Kidney (tissue), 14 donors: Measurements from ENCODE around the gene COL17A1. TPM values are rescaled to one million over a fixed set of nuclear protein-coding genes. Genes with fewer than 3 reads are reported as not detected.

ENCODE experiments used
- DNase-seq, 5 donors: peaks; one replicate each; pipeline ENCODE4 v3.0.0-alpha.2; 2013 to 2020
- FAIRE-seq: peaks from 2 replicates; lab custom pipeline; 2012; peaks lifted over from hg19 to GRCh38; lab: Jason Lieb, UNC
- H3K27ac ChIP-seq, 2 donors: one replicate each; pipeline ENCODE4 v1.7.0; 2013; ENCODE audit warnings: low read depth in 2 of 2, low read length in 2 of 2, inconsistent platforms in 1 of 2
- H3K27me3 ChIP-seq: one replicate; pipeline ENCODE4 v1.7.1; 2013; ENCODE audit warnings: low read length, inconsistent platforms; ENCODE audit not compliant: control insufficient read depth, insufficient read depth
- H3K36me3 ChIP-seq, 3 donors: one replicate each; pipeline versions ENCODE4 v1.7.0 to v1.7.1; 2013; ENCODE audit warnings: low read length in 3 of 3, control low read depth in 1 of 3, inconsistent platforms in 1 of 3; ENCODE audit not compliant: insufficient read depth in 3 of 3, control insufficient read depth in 2 of 3
- H3K4me1 ChIP-seq, 3 donors: one replicate each; pipeline versions ENCODE4 v1.7.0 to v1.7.1; 2013; ENCODE audit warnings: low read length in 3 of 3, inconsistent platforms in 1 of 3, low read depth in 1 of 3; ENCODE audit not compliant: control insufficient read depth in 2 of 3, insufficient read depth in 2 of 3
- H3K4me3 ChIP-seq, 3 donors: one replicate each; pipeline versions ENCODE4 v1.7.0 to v1.8.1; 2013; ENCODE audit warnings: low read length in 3 of 3, control low read depth in 1 of 3, inconsistent platforms in 1 of 3
- H3K9ac ChIP-seq, 3 donors: one replicate each; pipeline versions ENCODE4 v1.7.0 to v1.7.1; 2013; ENCODE audit warnings: low read length in 3 of 3, control low read depth in 1 of 3, inconsistent platforms in 1 of 3
- H3K9me3 ChIP-seq, 3 donors: one replicate each; pipeline versions ENCODE4 v1.7.0 to v1.7.1; 2013; ENCODE audit warnings: low read length in 3 of 3, control low read depth in 1 of 3, inconsistent platforms in 1 of 3; ENCODE audit not compliant: control insufficient read depth in 2 of 3, insufficient read depth in 1 of 3
- CTCF ChIP-seq: IDR thresholded peaks from 3 replicates; pipeline ENCODE4 v1.5.1; 2012; ENCODE audit warnings: mild to moderate bottlenecking, moderate library complexity, borderline replicate concordance; ENCODE audit not compliant: insufficient read depth; ENCODE audit errors: extremely low read depth
- intact Hi-C: fragments of 100-400 bp; cut with DNase I; formaldehyde crosslinking; loops from one replicate; pipeline ENCODE4 v1.11.1; 2022
- polyA plus RNA-seq: library from polyadenylated mRNA; stranded (reverse); fragments of 350-450 nt; fragmentation: Illumina TruSeq; extraction: RNeasy Lipid Tissue Mini Kit (QIAGEN cat#74804); gene quantifications from one replicate; pipeline ENCODE4 v1.2.3, GENCODE V29; 2014; ENCODE audit warnings: low read depth, low replicate concordance; ENCODE audit not compliant: insufficient read depth
- total RNA-seq: library from RNA; stranded (reverse); fragmentation: NEBNext Ultra II Directional; extraction: Animal tissue kit (Norgen Biotek cat#: 25700); gene quantifications from one replicate; pipeline ENCODE4 v1.2.1, GENCODE V29; 2021
- donor health status: control.
- donor health status: control.
- donor health status: control.
- donor health status: control.
- donor health status: control.
- donor health status: DM: yes; HTN: yes; CAD: no.
- donor health status: Normal renal cell carcinoma (clear cell type).

COL17A1 gene
- total and polyA plus RNA-seq, 2 donors from 2014 or later, result 0.58 to 10.8 TPM

GRCh38 chr10:104033966-104034365 is 51.7 kb downstream of the COL17A1 start:
- DNase-seq (no peak), FAIRE-seq (no peak)
- Histone ChIP-seq H3K27ac (no peak overlapping the region), H3K27me3 (no peaks in the 10 kb centered on the region), H3K9ac (no peak overlapping the region), H3K9me3 (no peaks in the 10 kb centered on the region), H3K36me3 (peaks cover 0 to 4% (median 0%) of the 10 kb centered on the region in 3 donors), H3K4me3 (no peak overlapping the region), H3K4me1 (no peaks in the 10 kb centered on the region)
- intact Hi-C loops, result no loop called here
- no peak for TF ChIP-seq CTCF

GRCh38 chr10:104033401-104033930 is 52.2 kb downstream of the COL17A1 start:
- Histone ChIP-seq H3K4me1 (no peaks in the 10 kb centered on the region), H3K9me3 (no peaks in the 10 kb centered on the region), H3K4me3 (no peak overlapping the region), H3K27me3 (no peaks in the 10 kb centered on the region), H3K36me3 (peaks cover 0 to 4% (median 0%) of the 10 kb centered on the region in 3 donors), H3K27ac (no peak overlapping the region), H3K9ac (no peak overlapping the region)
- intact Hi-C loops, result no loop called here
- FAIRE-seq (no peak), DNase-seq (no peak)
- no peak for TF ChIP-seq CTCF

- Histone ChIP-seq H3K27ac (no peak overlapping the region), H3K36me3 (peaks cover 0 to 7% (median 6%) of the 10 kb centered on the region in 3 donors), H3K27me3 (no peaks in the 10 kb centered on the region), H3K9me3 (no peaks in the 10 kb centered on the region), H3K4me1 (no peaks in the 10 kb centered on the region), H3K4me3 (no peak overlapping the region), H3K9ac (no peak overlapping the region)
- FAIRE-seq (no peak), DNase-seq (no peak)
- intact Hi-C loops, result no loop called here
- TF ChIP-seq CTCF, result no peak
Measured at GRCh38 chr10:104032144-104032775, 53.4 kb downstream of the COL17A1 start.

GRCh38 chr10:104031631-104032030 is 54.0 kb downstream of the COL17A1 start:
- intact Hi-C loops, result no loop called here
- DNase-seq (no peak), FAIRE-seq (no peak)
- H3K27ac ChIP-seq, result no peak overlapping the region
- H3K27me3 ChIP-seq, result no peaks in the 10 kb centered on the region
- H3K9me3 ChIP-seq, result no peaks in the 10 kb centered on the region
- no peak overlapping the region for H3K9ac ChIP-seq
- H3K36me3 ChIP-seq, result peaks cover 0 to 7% (median 6%) of the 10 kb centered on the region in 3 donors
- H3K4me1 ChIP-seq, result peaks cover 0 to under 1% (median 0%) of the 10 kb centered on the region in 3 donors
- TF ChIP-seq CTCF, result no peak
- H3K4me3 ChIP-seq, result no peak overlapping the region
